Liver (tissue), 9 donors: ENCODE data around the gene STAG2. TPM values are rescaled to one million over a fixed set of nuclear protein-coding genes. Genes with fewer than 3 reads are reported as not detected.

Experiments
- DNase-seq: peaks from one replicate; pipeline ENCODE4 v3.0.0-alpha.2; 2017; ENCODE audit warnings: low spot score
- H3K27ac ChIP-seq, 2 donors: one replicate each; pipeline ENCODE4 v1.7.0; 2013; ENCODE audit warnings: inconsistent platforms in 2 of 2, low read length in 2 of 2, control low read depth in 1 of 2, low read depth in 1 of 2, mild to moderate bottlenecking in 1 of 2
- H3K27me3 ChIP-seq, 4 donors: one replicate each; pipeline versions ENCODE4 v1.6.1 to v1.7.0; 2013; ENCODE audit warnings: low read length in 3 of 4, inconsistent platforms in 1 of 4, mild to moderate bottlenecking in 1 of 4, moderate library complexity in 1 of 4; ENCODE audit not compliant: control insufficient read depth in 4 of 4, insufficient read depth in 4 of 4
- H3K36me3 ChIP-seq, 4 donors: one replicate each; pipeline versions ENCODE4 v1.6.1 to v1.7.0; 2013; ENCODE audit warnings: low read length in 3 of 4, mild to moderate bottlenecking in 3 of 4, low read depth in 1 of 4, moderate library complexity in 1 of 4; ENCODE audit not compliant: control insufficient read depth in 4 of 4, insufficient read depth in 3 of 4
- H3K4me1 ChIP-seq, 4 donors: one replicate each; pipeline versions ENCODE4 v1.6.1 to v1.7.0; 2013; ENCODE audit warnings: low read length in 3 of 4, mild to moderate bottlenecking in 3 of 4, moderate library complexity in 1 of 4; ENCODE audit not compliant: control insufficient read depth in 4 of 4, insufficient read depth in 4 of 4
- H3K4me3 ChIP-seq, 3 donors: one replicate each; pipeline versions ENCODE4 v1.6.1 to v1.7.0; 2013; ENCODE audit warnings: low read length in 3 of 3, control low read depth in 1 of 3, low read depth in 1 of 3, mild to moderate bottlenecking in 1 of 3
- H3K9ac ChIP-seq, 2 donors: one replicate each; pipeline ENCODE4 v1.7.0; 2013; ENCODE audit warnings: low read length in 2 of 2, mild to moderate bottlenecking in 2 of 2, moderate library complexity in 2 of 2, control low read depth in 1 of 2, low read depth in 1 of 2
- H3K9me3 ChIP-seq, 4 donors: one replicate each; pipeline versions ENCODE4 v1.6.1 to v1.7.0; 2013; ENCODE audit warnings: low read length in 3 of 4; ENCODE audit not compliant: control insufficient read depth in 4 of 4
- EGR1 ChIP-seq, 2 donors: IDR thresholded peaks; 2 replicates each; pipeline ENCODE4 v1.6.1; 2016 to 2018; ENCODE audit warnings: antibody characterized with exemption in 2 of 2, low read depth in 2 of 2
- FOXA1 ChIP-seq: IDR thresholded peaks from 2 replicates; pipeline ENCODE4 v1.6.1; 2016; ENCODE audit warnings: antibody characterized with exemption
- FOXA2 ChIP-seq: IDR thresholded peaks from 2 replicates; pipeline ENCODE4 v1.6.1; 2016; ENCODE audit warnings: antibody characterized with exemption
- GABPA ChIP-seq, 2 donors: IDR thresholded peaks in 1 of 2; conservative IDR thresholded peaks in 1 of 2; 2 replicates each; pipeline ENCODE4 v1.6.1; 2016; ENCODE audit warnings: antibody characterized with exemption in 2 of 2, mild to moderate bottlenecking in 1 of 2, moderate library complexity in 1 of 2
- HNF4A ChIP-seq, 2 donors: conservative IDR thresholded peaks; 2 replicates each; pipeline ENCODE4 v1.6.1; 2016; ENCODE audit warnings: antibody characterized with exemption in 2 of 2, mild to moderate bottlenecking in 2 of 2
- HNF4G ChIP-seq: IDR thresholded peaks from 2 replicates; pipeline ENCODE4 v1.6.1; 2016; ENCODE audit warnings: antibody characterized with exemption
- JUND ChIP-seq, 2 donors: IDR thresholded peaks; 2 replicates each; pipeline ENCODE4 v1.6.1; 2016; ENCODE audit warnings: antibody characterized with exemption in 2 of 2
- NR2F2 ChIP-seq: IDR thresholded peaks from 2 replicates; pipeline ENCODE4 v1.6.1; 2016; ENCODE audit warnings: antibody characterized with exemption
- RAD21 ChIP-seq, 2 donors: IDR thresholded peaks; 2 replicates each; pipeline ENCODE4 v1.6.1; 2016; ENCODE audit warnings: antibody characterized with exemption in 2 of 2, mild to moderate bottlenecking in 2 of 2
- RXRA ChIP-seq, 2 donors: IDR thresholded peaks; 2 replicates each; pipeline ENCODE4 v1.6.1; 2017 to 2018; ENCODE audit warnings: antibody characterized with exemption in 2 of 2, mild to moderate bottlenecking in 1 of 2
- SP1 ChIP-seq: IDR thresholded peaks from 2 replicates; pipeline ENCODE4 v1.6.1; 2018; ENCODE audit warnings: antibody characterized with exemption, mild to moderate bottlenecking
- TAF1 ChIP-seq: conservative IDR thresholded peaks from 2 replicates; pipeline ENCODE4 v1.6.1; 2016; ENCODE audit warnings: antibody characterized with exemption, mild to moderate bottlenecking
- YY1 ChIP-seq: IDR thresholded peaks from 2 replicates; pipeline ENCODE4 v1.6.1; 2016; ENCODE audit warnings: antibody characterized with exemption, mild to moderate bottlenecking
- WGBS: extraction: QIAGEN DNeasy Blood & Tissue Kit; methylation state at CpG from one replicate; pipeline ENCODE4 v1.1.7; 2013; 5-methylcytosine and 5-hydroxymethylcytosine counted together
- polyA plus RNA-seq, 2 donors: library from polyadenylated mRNA; stranded (reverse) in 1 of 2; unstranded in 1 of 2; fragments of 200-250 nt in 1 of 2; fragments of >200 nt in 1 of 2; fragmentation: Nextera tagmentation in 1 of 2; extraction: Ambion mirVana in 1 of 2; gene quantifications; one replicate each; pipeline versions ENCODE4 v1.2.1 to v1.2.3, GENCODE V29; 2013 to 2015
- total RNA-seq, 2 donors: library from RNA; depleted of rRNA; stranded (reverse); fragments of >200 nt; gene quantifications; one replicate each; pipeline ENCODE4 v1.2.3, GENCODE V29; 2014
- TF ChIP-seq, protein P1 (sequence below): IDR thresholded peaks from 2 replicates; pipeline ENCODE4 v1.6.1; 2016; ENCODE audit warnings: antibody characterized with exemption
- TF ChIP-seq, protein P2 (sequence below): IDR thresholded peaks from 2 replicates; pipeline ENCODE4 v1.6.1; 2016; ENCODE audit warnings: antibody characterized with exemption
- TF ChIP-seq, protein P3 (sequence below): IDR thresholded peaks from 2 replicates; pipeline ENCODE4 v1.6.1; 2016; ENCODE audit warnings: antibody characterized with exemption
- TF ChIP-seq, protein P4 (sequence below): fragments of 150-350 bp; IDR thresholded peaks from 2 replicates; pipeline ENCODE4 v1.5.1; 2017; ENCODE audit warnings: improper control_type of control experiment, low read depth, low read length; ENCODE audit not compliant: missing input control
- TF ChIP-seq, protein P5 (sequence below): IDR thresholded peaks from 2 replicates; pipeline ENCODE4 v1.6.1; 2016; ENCODE audit warnings: antibody characterized with exemption, mild to moderate bottlenecking
- donor health status: healthy.
- donor health status: healthy.
- donor health status: healthy.
- donor health status: healthy.
- donor health status: healthy.

The STAG2 gene
- total and polyA plus RNA-seq, 4 donors, result 9.7 to 71.0 (median 23.9) TPM

DNA sequence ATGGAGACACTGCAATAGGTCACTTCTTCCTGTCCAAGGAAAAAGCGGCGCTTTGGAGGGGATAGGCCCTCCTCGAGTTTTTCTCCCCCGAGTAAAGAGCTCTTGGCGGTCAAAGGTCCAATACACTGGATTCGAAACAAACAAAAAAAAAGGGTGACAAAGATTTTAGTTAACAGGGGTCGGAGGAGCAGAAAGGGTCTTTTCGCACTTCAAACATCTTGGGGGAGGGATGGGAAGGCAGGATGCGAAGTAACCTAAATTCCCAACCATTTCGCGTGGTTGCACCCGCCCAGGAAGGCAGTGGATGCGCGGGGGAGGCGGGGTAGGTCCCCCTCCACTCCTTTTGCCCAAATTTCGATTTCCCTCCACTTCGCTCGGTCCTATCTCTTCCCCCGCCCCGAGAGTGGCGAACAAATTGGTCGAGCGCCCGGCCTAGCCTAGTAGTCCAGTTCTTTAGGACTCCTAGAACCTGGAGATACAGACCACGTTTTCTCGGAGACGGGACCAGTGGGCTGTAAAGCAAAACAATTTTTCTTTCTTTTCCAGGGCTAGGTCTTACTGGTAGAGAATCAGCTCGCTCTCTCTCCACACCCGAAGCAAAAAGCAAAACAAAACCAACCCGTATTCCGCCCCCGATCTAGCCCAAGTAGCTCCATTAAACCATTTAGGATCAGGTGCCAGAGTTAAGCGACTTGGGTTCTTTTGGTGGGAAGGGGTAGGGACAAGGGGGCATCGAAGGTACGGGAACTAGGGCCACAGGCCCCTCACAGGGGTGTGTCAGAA lies 2.0 kb upstream of the STAG2 start:
- DNase-seq, result peak; percentile 49
- Histone ChIP-seq H3K27me3 (no peaks in the 10 kb centered on the region), H3K9me3 (no peaks in the 10 kb centered on the region), H3K4me1 (peaks cover 0 to 8% (median 4%) of the 10 kb centered on the region in 4 donors), H3K27ac (peak overlapping the region; percentile 94 to 98), H3K4me3 (peak overlapping the region; percentile 49 to 74 (median 69)), H3K9ac (peak overlapping the region; percentile 84 to 90), H3K36me3 (no peaks in the 10 kb centered on the region)
- TF ChIP-seq, protein P1, sequence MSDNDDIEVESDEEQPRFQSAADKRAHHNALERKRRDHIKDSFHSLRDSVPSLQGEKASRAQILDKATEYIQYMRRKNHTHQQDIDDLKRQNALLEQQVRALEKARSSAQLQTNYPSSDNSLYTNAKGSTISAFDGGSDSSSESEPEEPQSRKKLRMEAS, result no peak
- no peak for TF ChIP-seq FOXA1
- no peak for TF ChIP-seq HNF4A (conservative IDR thresholded peaks at IDR 0.05)
- TF ChIP-seq, protein P2, sequence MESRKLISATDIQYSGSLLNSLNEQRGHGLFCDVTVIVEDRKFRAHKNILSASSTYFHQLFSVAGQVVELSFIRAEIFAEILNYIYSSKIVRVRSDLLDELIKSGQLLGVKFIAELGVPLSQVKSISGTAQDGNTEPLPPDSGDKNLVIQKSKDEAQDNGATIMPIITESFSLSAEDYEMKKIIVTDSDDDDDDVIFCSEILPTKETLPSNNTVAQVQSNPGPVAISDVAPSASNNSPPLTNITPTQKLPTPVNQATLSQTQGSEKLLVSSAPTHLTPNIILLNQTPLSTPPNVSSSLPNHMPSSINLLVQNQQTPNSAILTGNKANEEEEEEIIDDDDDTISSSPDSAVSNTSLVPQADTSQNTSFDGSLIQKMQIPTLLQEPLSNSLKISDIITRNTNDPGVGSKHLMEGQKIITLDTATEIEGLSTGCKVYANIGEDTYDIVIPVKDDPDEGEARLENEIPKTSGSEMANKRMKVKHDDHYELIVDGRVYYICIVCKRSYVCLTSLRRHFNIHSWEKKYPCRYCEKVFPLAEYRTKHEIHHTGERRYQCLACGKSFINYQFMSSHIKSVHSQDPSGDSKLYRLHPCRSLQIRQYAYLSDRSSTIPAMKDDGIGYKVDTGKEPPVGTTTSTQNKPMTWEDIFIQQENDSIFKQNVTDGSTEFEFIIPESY, result no peak
- no peak for TF ChIP-seq FOXA2
- TF ChIP-seq, protein P3, sequence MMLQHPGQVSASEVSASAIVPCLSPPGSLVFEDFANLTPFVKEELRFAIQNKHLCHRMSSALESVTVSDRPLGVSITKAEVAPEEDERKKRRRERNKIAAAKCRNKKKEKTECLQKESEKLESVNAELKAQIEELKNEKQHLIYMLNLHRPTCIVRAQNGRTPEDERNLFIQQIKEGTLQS, result no peak
- no peak for TF ChIP-seq RXRA (IDR thresholded peaks at IDR 0.05)
- TF ChIP-seq YY1, result peak; percentile 20
- TF ChIP-seq, protein P4, sequence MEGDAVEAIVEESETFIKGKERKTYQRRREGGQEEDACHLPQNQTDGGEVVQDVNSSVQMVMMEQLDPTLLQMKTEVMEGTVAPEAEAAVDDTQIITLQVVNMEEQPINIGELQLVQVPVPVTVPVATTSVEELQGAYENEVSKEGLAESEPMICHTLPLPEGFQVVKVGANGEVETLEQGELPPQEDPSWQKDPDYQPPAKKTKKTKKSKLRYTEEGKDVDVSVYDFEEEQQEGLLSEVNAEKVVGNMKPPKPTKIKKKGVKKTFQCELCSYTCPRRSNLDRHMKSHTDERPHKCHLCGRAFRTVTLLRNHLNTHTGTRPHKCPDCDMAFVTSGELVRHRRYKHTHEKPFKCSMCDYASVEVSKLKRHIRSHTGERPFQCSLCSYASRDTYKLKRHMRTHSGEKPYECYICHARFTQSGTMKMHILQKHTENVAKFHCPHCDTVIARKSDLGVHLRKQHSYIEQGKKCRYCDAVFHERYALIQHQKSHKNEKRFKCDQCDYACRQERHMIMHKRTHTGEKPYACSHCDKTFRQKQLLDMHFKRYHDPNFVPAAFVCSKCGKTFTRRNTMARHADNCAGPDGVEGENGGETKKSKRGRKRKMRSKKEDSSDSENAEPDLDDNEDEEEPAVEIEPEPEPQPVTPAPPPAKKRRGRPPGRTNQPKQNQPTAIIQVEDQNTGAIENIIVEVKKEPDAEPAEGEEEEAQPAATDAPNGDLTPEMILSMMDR, result no peak
- TF ChIP-seq RAD21 (IDR thresholded peaks at IDR 0.05), result peak in 1 of 2 donors; percentile 1
- WGBS, result 2% methylated on average over 35 of the region's 35 CpGs

DNA sequence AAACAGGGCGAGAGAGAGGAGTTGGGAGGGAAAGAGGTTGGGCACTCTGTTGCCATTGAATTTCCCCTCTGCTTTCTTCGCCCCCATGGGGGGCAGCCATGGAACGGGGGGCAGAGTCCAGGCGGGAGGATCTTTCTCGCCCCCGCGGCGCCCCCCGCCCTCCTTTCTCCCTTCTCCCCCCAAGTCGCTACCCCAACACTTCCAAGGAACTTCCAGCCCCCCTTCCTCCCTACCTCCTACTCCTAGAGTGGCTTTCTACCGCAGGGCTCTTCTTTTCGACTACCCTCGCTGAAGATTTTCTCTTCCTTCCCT lies 594 bp upstream of the STAG2 start:
- peak overlapping the region; percentile 83 to 85 for H3K9ac ChIP-seq
- H3K4me3 ChIP-seq, result peak overlapping the region; percentile 47 to 76 (median 54)
- H3K27ac ChIP-seq, result peak overlapping the region; percentile 90 to 98
- no peaks in the 10 kb centered on the region for H3K9me3 ChIP-seq
- H3K4me1 ChIP-seq, result peaks cover 0 to 13% (median 8%) of the 10 kb centered on the region in 4 donors
- DNase-seq, result no peak
- no peaks in the 10 kb centered on the region for H3K36me3 ChIP-seq
- H3K27me3 ChIP-seq, result no peaks in the 10 kb centered on the region
- 3% methylated on average over 13 of the region's 13 CpGs for WGBS
- TF ChIP-seq, protein P3, result no peak
- TF ChIP-seq, protein P4, result no peak
- TF ChIP-seq RXRA (IDR thresholded peaks at IDR 0.05) (no peak), HNF4A (conservative IDR thresholded peaks at IDR 0.05) (no peak), FOXA1 (no peak), YY1 (no peak), NR2F2 (no peak), SP1 (no peak), GABPA (IDR thresholded peaks at IDR 0.05 in 1 of 2, conservative IDR thresholded peaks at IDR 0.05 in 1 of 2) (no peak), JUND (IDR thresholded peaks at IDR 0.05) (no peak), TAF1 (no peak), EGR1 (IDR thresholded peaks at IDR 0.05; ENCODE audit: low read depth in 2 of 2) (no peak), HNF4G (no peak)
- TF ChIP-seq, protein P2, result no peak
- TF ChIP-seq, protein P5, sequence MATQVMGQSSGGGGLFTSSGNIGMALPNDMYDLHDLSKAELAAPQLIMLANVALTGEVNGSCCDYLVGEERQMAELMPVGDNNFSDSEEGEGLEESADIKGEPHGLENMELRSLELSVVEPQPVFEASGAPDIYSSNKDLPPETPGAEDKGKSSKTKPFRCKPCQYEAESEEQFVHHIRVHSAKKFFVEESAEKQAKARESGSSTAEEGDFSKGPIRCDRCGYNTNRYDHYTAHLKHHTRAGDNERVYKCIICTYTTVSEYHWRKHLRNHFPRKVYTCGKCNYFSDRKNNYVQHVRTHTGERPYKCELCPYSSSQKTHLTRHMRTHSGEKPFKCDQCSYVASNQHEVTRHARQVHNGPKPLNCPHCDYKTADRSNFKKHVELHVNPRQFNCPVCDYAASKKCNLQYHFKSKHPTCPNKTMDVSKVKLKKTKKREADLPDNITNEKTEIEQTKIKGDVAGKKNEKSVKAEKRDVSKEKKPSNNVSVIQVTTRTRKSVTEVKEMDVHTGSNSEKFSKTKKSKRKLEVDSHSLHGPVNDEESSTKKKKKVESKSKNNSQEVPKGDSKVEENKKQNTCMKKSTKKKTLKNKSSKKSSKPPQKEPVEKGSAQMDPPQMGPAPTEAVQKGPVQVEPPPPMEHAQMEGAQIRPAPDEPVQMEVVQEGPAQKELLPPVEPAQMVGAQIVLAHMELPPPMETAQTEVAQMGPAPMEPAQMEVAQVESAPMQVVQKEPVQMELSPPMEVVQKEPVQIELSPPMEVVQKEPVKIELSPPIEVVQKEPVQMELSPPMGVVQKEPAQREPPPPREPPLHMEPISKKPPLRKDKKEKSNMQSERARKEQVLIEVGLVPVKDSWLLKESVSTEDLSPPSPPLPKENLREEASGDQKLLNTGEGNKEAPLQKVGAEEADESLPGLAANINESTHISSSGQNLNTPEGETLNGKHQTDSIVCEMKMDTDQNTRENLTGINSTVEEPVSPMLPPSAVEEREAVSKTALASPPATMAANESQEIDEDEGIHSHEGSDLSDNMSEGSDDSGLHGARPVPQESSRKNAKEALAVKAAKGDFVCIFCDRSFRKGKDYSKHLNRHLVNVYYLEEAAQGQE, result no peak
- TF ChIP-seq, protein P1, result no peak
